ENCODE results near the gene MYO7A.

The MYO7A gene

GRCh38 chr11:77112641-77113381, 15.2 kb upstream of the MYO7A start:
- no peak for DNase-seq

GRCh38 chr11:77113382-77114088, 14.5 kb upstream of the MYO7A start:
- no peak for DNase-seq

DNA sequence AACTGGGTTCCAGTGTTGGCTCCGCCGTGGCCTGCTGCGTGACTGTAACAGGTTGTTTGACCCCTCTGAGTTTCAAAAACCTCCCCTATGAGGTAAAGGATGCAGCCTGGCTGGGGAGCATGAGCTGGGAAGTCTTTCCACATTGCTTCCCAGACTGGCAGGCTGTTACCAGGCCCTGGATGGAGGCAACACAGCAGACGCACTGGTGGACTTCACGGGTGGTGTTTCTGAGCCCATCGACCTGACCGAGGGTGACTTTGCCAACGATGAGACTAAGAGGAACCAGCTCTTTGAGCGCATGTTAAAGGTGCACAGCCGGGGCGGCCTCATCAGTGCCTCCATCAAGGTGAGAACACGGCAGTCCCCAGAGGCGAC, 14.0 kb upstream of the MYO7A start:
- DNase-seq, result no peak

DNA sequence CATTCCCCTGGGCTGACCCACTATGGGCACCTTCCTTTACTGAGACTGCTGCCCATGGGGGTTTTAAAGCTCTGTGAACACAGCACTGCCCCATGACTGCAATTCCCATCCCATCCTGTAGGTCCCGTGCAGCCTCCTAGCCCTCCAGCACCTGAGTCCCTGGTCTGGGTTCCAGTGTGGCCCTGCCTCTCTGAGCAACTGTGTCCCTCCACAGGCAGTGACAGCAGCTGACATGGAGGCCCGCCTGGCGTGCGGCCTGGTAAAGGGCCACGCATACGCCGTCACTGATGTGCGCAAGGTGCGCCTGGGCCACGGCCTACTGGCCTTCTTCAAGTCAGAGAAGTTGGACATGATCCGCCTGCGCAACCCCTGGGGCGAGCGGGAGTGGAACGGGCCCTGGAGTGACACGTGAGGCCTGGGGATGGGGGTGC, 12.8 kb upstream of the MYO7A start:
- no peak for DNase-seq

- DNase-seq, result no peak
Observed at GRCh38 chr11:77115956-77116355, 12.1 kb upstream of the MYO7A start.

DNA sequence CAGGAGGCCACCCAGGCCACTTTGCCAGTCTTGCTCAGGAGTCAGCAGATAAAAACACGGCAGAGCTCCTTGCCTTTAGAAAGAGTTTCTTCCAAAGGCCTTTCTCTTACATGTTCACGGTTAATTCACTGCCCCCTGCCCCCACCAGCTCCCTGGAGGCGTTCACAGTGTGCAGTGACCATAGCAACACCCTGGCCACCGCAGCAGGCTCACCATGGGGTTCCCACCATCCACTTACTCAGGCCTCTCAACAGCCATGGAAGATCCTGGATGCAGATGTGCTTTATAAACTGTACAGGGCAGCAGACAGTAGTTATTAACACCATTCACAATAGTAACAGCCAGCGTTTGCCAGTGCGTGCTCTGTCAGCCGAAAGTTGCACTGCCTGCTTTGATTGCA, 10.6 kb upstream of the MYO7A start:
- no peak for DNase-seq

GRCh38 chr11:77118086-77118485, 10.0 kb upstream of the MYO7A start:
- DNase-seq, result no peak

- DNase-seq, result no peak
Observed at GRCh38 chr11:77118971-77119370, 9.1 kb upstream of the MYO7A start.

DNA sequence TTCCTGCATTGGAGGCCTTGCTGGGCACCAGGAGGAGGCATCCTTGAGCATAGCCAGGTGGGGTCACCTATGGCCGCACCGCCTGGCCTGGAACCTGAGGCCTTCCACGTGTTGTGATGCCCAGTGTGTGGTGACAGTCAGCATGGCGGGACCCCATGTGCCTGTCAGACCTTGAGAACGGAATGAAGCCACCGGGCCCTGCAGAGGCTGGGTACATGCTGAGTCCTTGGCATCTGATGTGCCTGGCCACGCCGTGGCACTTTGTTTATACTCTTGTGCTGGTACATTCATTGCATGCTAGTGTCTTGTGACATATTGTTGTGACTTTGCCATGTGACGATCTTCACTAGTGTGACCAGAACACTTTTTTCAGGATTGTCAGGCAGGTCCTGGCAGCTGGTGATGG, 8.5 kb upstream of the MYO7A start:
- DNase-seq, result no peak

DNA sequence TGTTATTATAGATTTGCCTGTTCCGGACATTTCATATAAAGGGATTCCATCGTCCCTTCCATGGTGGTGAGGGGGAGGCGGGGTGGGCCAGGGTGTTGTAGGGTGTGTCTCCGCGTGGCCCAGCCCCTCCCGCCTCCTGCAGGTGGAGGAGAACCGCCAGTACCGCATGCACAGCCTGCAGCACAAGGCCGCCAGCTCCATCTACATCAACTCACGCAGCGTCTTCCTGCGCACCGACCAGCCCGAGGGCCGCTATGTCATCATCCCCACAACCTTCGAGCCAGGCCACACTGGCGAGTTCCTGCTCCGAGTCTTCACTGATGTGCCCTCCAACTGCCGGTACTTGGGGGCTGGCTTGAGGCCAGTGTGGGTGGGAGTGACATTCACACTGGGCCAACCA, 7.5 kb upstream of the MYO7A start:
- DNase-seq, result no peak

GRCh38 chr11:77121096-77121640, 6.9 kb upstream of the MYO7A start:
- DNase-seq, result no peak

GRCh38 chr11:77121876-77122575, 6.0 kb upstream of the MYO7A start:
- DNase-seq, result no peak

DNA sequence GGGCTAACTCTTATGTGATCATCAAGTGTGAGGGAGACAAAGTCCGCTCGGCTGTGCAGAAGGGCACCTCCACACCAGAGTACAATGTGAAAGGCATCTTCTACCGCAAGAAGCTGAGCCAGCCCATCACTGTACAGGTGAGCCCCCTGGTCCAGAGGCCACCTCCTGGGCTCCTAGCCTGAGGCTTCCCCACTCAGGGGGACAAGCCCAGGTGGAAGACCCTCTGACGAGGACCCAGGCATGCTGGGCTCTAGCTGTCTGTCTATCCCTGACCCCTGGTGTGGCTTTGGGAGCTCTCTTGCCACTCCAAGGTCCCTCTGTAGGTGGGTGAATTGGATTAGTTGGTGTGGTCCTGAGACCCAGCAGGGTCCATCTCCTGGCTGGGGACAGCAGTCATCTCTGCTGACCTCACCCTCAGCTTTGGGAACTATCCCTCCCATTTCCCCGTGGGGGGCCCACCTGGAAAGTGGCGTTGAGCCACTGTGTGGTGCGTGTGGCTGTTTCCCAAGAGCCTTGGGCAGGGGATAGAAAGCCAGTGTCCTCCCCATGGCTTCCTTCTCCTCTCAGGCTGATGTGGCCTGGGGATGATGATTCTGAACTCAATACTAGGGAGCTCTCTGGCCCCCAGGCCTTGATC, 5.4 kb upstream of the MYO7A start:
- DNase-seq, result no peak

DNA sequence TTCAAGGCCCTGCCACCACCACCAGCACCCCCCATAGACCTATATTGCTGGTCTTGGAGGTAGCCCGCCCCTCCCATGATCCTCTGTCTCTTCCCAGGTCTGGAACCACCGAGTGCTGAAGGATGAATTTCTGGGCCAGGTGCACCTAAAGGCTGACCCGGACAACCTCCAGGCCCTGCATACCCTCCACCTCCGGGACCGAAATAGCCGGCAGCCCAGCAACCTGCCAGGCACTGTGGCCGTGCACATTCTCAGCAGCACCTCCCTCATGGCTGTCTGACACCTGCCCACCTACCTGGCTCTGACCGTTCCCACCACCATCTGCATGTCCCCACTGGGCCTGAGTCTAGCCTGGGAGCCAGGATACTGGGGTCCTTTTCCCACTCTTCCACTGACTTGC, 4.5 kb upstream of the MYO7A start:
- DNase-seq, result no peak

GRCh38 chr11:77124041-77124440, 4.0 kb upstream of the MYO7A start:
- DNase-seq, result no peak

GRCh38 chr11:77124488-77124887, 3.6 kb upstream of the MYO7A start:
- no peak for DNase-seq

DNA sequence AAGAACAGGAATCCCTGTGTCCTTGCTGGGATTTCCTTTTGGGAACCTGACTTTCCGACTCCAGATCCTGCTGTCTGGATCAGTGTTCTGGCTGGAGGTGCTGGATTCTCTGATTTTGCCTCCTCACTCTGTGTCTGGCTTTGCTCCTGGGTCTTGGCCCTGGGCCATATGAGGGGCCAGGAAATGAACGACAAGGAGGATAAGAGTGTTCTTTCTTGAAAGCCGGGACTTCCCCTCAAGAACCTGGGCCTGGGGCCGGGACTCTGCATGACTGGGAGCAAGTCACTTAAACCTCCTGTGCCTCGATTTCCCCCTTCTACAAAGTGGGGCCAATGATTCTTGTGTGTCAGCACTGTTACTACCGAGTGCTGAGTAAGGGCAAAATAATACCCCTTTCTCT, 2.9 kb upstream of the MYO7A start:
- DNase-seq, result no peak

- DNase-seq, result no peak
Observed at GRCh38 chr11:77125695-77126094, 2.4 kb upstream of the MYO7A start.

DNA sequence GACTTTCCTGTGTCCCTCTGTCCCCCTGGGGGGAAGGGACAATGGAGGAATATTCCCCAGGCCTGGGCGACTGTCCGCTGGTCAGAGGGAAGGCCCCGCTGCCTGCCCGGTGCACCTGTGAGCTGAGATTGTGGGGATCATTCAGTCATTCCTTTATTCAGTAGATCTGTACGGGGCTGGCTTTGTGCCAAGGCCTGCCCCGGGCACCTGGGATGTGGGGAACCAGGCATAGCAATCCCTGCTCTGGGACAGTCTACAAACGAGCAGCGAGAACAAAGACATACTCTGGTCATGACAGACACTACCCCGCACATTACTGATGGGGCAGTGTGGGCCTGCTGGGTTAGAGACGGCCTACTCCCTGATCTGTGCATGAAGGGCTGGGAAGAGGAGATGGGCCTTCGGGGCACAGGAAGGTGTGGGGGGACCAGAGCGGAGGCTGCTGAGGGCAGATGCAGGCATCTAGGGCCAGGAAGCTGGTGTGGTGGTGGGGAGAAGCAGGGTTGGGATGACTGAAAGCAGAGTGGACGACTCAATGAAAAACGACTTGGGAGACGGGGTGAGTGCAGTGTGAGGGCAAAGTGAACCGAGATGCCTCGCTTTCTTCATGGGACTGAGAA, 1.8 kb upstream of the MYO7A start:
- no peak for DNase-seq

DNA sequence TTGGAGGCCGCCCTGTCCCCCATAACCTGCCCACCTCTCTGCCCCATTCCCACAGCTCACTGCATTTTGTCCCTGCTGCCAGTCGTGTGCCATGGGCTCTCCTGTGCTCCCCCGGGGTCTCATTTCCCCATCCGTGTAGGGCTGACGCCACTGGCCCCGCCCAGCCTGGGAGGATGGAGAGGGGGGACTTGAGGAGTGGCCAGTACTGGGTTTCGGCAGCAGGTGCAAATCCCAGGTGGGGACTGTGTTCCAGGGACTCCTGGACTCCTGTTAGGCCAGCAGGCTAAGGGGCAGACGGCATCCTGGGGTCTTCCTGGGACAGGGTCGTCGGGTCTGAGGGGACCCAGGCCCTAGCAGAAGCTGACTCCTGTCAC, 1.2 kb upstream of the MYO7A start:
- DNase-seq, result no peak

GRCh38 chr11:77127235-77127911, 673 bp upstream of the MYO7A start:
- peak; percentile 26 for DNase-seq

Measured in CD4-positive, alpha-beta T cell treated with Interleukin-4 for 4 hours (primary cell).